Common myeloid progenitor, CD34-positive (primary cell): ENCODE results near the gene EFCAB7.

ENCODE experiments used
- CTCF ChIA-PET: fragments of 350-600 bp; sonication (Branson Sonifier 250); formaldehyde crosslinking; loops from one replicate; lab custom pipeline; 2021; ENCODE audit warnings: antibody characterized with exemption; lab: Charles Lee
- POLR2A ChIA-PET: fragments of 350-600 bp; sonication (Branson Sonifier 250); formaldehyde crosslinking; loops from one replicate; lab custom pipeline; 2021; ENCODE audit warnings: antibody characterized with exemption; lab: Charles Lee
- DNase-seq, 3 donors: peaks; one replicate each; pipeline versions ENCODE4 v3.0.0 to v3.0.0-alpha.2; 2013
- H3K27ac ChIP-seq, 2 experiments: 1 replicate in 1 of 2; 2 replicates in 1 of 2; pipeline ENCODE4 v1.7.0; 2013; ENCODE audit warnings: inconsistent platforms in 2 of 2, low read length in 2 of 2, mild to moderate bottlenecking in 2 of 2, low read depth in 1 of 2, moderate library complexity in 1 of 2; ENCODE audit not compliant: severe bottlenecking in 2 of 2, insufficient read depth in 1 of 2, poor library complexity in 1 of 2
- H3K27me3 ChIP-seq, 5 experiments: replicated peaks in 2 of 5; 1 replicate in 3 of 5; 2 replicates in 2 of 5; pipeline versions ENCODE4 v1.6.1 to v1.7.0; 2013; ENCODE audit warnings: low read length in 4 of 5, mild to moderate bottlenecking in 2 of 5, moderate library complexity in 2 of 5, inconsistent platforms in 1 of 5; ENCODE audit not compliant: insufficient read depth in 5 of 5, control insufficient read depth in 4 of 5
- H3K36me3 ChIP-seq, 4 experiments: 1 replicate in 2 of 4; 2 replicates in 2 of 4; pipeline versions ENCODE4 v1.6.1 to v1.7.0; 2013; ENCODE audit warnings: low read length in 3 of 4, control low read depth in 1 of 4, mild to moderate bottlenecking in 1 of 4; ENCODE audit not compliant: control insufficient read depth in 4 of 4, insufficient read depth in 4 of 4
- H3K4me1 ChIP-seq, 4 experiments: 1 replicate in 3 of 4; 2 replicates in 1 of 4; pipeline versions ENCODE4 v1.6.1 to v1.7.1; 2013; ENCODE audit warnings: low read length in 3 of 4, mild to moderate bottlenecking in 3 of 4, control low read depth in 1 of 4, inconsistent platforms in 1 of 4, moderate library complexity in 1 of 4; ENCODE audit not compliant: control insufficient read depth in 4 of 4, insufficient read depth in 4 of 4; ENCODE audit errors: control extremely low read depth in 1 of 4
- H3K4me3 ChIP-seq, 7 experiments: 1 replicate in 4 of 7; 2 replicates in 3 of 7; pipeline versions ENCODE4 v1.5.1 to v1.7.0; 2013; ENCODE audit warnings: mild to moderate bottlenecking in 7 of 7, low read length in 6 of 7, moderate library complexity in 6 of 7, inconsistent platforms in 2 of 7, low read depth in 2 of 7, control low read depth in 1 of 7; ENCODE audit not compliant: insufficient read depth in 4 of 7, control insufficient read depth in 1 of 7; ENCODE audit errors: extremely low read depth in 1 of 7
- H3K9me3 ChIP-seq, 5 experiments: 1 replicate in 4 of 5; 2 replicates in 1 of 5; pipeline versions ENCODE4 v1.6.1 to v1.7.1; 2013; ENCODE audit warnings: low read length in 4 of 5, mild to moderate bottlenecking in 2 of 5, inconsistent platforms in 1 of 5, low read depth in 1 of 5, moderate library complexity in 1 of 5; ENCODE audit not compliant: control insufficient read depth in 4 of 5, insufficient read depth in 2 of 5; ENCODE audit errors: control extremely low read depth in 1 of 5
- WGBS: methylation state at CpG from one replicate; pipeline ENCODE4 v1.1.5; 2013; ENCODE audit not compliant: insufficient coverage; 5-methylcytosine and 5-hydroxymethylcytosine counted together

The EFCAB7 gene

GRCh38 chr1:63547621-63548294 lies 24.4 kb downstream of the EFCAB7 start:
- H3K4me1 ChIP-seq = no peaks in the 10 kb centered on the region
- 100% methylated on average over 2 of the region's 2 CpGs for WGBS
- no peaks in the 10 kb centered on the region for H3K27me3 ChIP-seq
- H3K36me3 ChIP-seq = peaks cover 0 to 9% (median 5%) of the 10 kb centered on the region in 4 experiments
- DNase-seq = no peak
- H3K9me3 ChIP-seq = no peaks in the 10 kb centered on the region
- POLR2A ChIA-PET = no interaction called here
- no peak overlapping the region for H3K27ac ChIP-seq
- H3K4me3 ChIP-seq = no peak overlapping the region
- CTCF ChIA-PET = no interaction called here

- Histone ChIP-seq H3K4me1 (no peaks in the 10 kb centered on the region), H3K27me3 (no peaks in the 10 kb centered on the region), H3K4me3 (no peak overlapping the region), H3K36me3 (peaks cover 0 to 9% (median 5%) of the 10 kb centered on the region in 4 experiments), H3K9me3 (no peaks in the 10 kb centered on the region), H3K27ac (no peak overlapping the region)
- DNase-seq = no peak
- CTCF ChIA-PET = no interaction called here
- POLR2A ChIA-PET = no interaction called here
- no CpG with 5 or more reads among the region's 2 CpGs for WGBS
Observed at GRCh38 chr1:63548303-63548702, 25.0 kb downstream of the EFCAB7 start.

GRCh38 chr1:63548877-63549276 lies 25.6 kb downstream of the EFCAB7 start:
- DNase-seq = peak in 1 of 3 donors; percentile 68
- CTCF ChIA-PET = no interaction called here
- peaks cover 0 to 9% (median 5%) of the 10 kb centered on the region in 4 experiments for H3K36me3 ChIP-seq
- no peaks in the 10 kb centered on the region for H3K27me3 ChIP-seq
- 100% methylated on average over 13 of the region's 13 CpGs for WGBS
- H3K4me1 ChIP-seq = no peaks in the 10 kb centered on the region
- POLR2A ChIA-PET = no interaction called here
- no peak overlapping the region for H3K4me3 ChIP-seq
- H3K27ac ChIP-seq = no peak overlapping the region
- H3K9me3 ChIP-seq = no peaks in the 10 kb centered on the region

DNA sequence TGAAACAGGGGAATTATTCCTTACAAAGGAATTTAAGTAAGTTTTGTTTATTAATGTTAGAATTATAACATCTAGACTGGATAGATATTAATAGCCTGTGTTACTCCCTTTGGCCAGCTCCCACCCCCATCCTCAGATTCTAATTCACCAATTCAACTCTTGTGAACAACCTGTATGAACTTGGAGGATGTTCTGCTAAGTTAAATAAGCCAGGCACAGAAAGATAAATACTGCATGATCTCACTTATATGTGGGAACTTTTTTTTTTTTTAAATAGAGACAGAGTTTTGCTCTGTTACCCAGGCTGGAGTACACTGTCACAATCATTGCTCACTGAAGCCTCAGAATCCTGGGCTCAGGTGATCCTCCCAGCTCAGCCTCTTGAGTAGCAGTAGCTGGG lies 32.2 kb downstream of the EFCAB7 start:
- H3K4me1 ChIP-seq = no peaks in the 10 kb centered on the region
- ChIA-PET POLR2A (no interaction called here), CTCF (interaction anchor here (1.5 kb wide), 1 partner anchor 14 kb away, joined by 4 read pairs; no protein-coding TSS in a partner anchor)
- H3K36me3 ChIP-seq = no peaks in the 10 kb centered on the region
- DNase-seq = no peak
- no peak overlapping the region for H3K4me3 ChIP-seq
- H3K27ac ChIP-seq = no peak overlapping the region
- H3K27me3 ChIP-seq = no peaks in the 10 kb centered on the region
- no peaks in the 10 kb centered on the region for H3K9me3 ChIP-seq

DNA sequence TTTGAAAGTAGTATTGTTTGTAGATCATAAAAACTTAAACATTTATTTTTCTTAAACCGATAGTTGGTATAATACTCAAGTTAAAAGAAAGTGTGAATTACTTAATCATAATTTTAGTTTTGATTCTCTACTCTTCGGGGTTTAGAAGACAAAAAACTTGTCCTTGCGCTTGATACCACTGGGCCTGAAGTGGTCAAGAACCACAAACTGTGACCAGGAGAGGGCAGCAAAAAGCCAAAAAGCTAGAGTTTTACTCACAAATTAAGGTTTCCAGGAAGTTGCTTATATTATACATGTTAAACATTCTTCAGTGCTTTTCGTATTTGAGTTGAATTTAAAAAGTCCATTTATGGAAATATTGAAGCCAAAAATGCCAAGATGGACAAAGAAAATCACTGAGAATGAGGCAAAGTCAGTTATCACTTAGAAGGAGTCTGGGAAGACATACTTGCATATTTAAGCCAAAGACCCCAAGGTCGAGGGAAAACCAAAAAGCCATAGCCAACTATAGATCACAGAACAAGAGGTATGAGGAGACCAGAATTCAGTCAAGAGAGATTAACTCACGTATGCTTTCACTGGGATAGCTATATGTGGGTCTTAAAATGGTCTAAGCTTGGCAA lies 34.2 kb downstream of the EFCAB7 start:
- no peaks in the 10 kb centered on the region for H3K36me3 ChIP-seq
- POLR2A ChIA-PET = no interaction called here
- H3K27me3 ChIP-seq = no peaks in the 10 kb centered on the region
- CTCF ChIA-PET = interaction anchor here (0.6 to 1.5 kb wide), 5 partner anchors 18 to 1146 kb away, joined by 3 read pairs; no protein-coding TSS in a partner anchor
- H3K4me3 ChIP-seq = no peak overlapping the region
- DNase-seq = peak; percentile 29 to 55 (median 53)
- H3K4me1 ChIP-seq = no peaks in the 10 kb centered on the region
- H3K9me3 ChIP-seq = no peaks in the 10 kb centered on the region
- 100% methylated on average over 2 of the region's 6 CpGs for WGBS
- no peak overlapping the region for H3K27ac ChIP-seq

DNA sequence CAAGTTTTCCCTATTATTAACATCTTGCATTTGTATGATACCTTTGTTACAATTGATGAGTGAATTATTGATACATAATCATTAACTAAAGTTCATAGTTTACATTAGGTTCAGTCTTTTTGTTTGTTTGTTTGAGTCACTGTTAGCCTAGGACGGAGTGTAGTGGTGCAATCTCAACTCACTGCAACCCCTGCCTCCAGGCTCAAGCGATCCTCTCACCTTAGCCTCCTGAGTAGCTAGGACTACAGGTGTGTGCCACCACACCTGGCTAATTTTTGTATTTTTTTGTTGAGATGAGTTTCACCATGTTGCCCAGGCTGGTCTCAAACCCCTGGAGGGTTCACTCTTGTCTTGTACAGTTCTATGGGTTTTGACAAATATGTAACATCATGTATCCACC lies 36.0 kb downstream of the EFCAB7 start:
- no peaks in the 10 kb centered on the region for H3K9me3 ChIP-seq
- no peaks in the 10 kb centered on the region for H3K4me1 ChIP-seq
- H3K27me3 ChIP-seq = no peaks in the 10 kb centered on the region
- ChIA-PET CTCF (interaction anchor here (0.6 to 1.0 kb wide), 2 partner anchors 52 to 117 kb away, joined by 3 read pairs; no protein-coding TSS in a partner anchor), POLR2A (no interaction called here)
- no peak overlapping the region for H3K27ac ChIP-seq
- H3K36me3 ChIP-seq = no peaks in the 10 kb centered on the region
- H3K4me3 ChIP-seq = no peak overlapping the region
- WGBS = 100% methylated on average over 1 of the region's 2 CpGs
- DNase-seq = no peak

DNA sequence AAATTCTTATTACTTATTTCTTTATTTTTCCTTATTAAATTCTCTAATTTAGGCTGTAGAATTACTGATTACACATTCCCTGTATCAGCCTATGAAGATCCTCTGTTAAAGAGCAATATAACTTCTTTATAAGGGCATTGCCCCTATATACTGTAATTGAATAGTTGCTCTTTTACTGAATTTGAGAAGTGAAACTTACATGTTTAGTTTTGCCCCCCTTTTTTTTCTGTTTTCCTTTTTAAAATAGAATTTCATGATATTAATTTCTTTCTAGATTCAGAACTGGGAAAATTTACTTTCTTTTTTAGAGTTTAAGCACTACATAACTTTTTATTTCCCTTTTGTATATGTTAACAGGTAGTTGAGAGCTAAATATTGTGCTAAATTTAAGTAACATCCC lies 40.4 kb downstream of the EFCAB7 start:
- ChIA-PET POLR2A (no interaction called here), CTCF (no interaction called here)
- Histone ChIP-seq H3K36me3 (peaks cover 0 to 2% (median 0%) of the 10 kb centered on the region in 4 experiments), H3K27me3 (no peaks in the 10 kb centered on the region), H3K9me3 (no peaks in the 10 kb centered on the region), H3K27ac (no peak overlapping the region), H3K4me3 (no peak overlapping the region), H3K4me1 (no peaks in the 10 kb centered on the region)
- DNase-seq = no peak
